HFFc6 (cell line): ENCODE results near the gene NFKBIL1. TPM values are rescaled to one million over a fixed set of nuclear protein-coding genes. Genes with fewer than 3 reads are reported as not detected.

Experiments
- DNase-seq: peaks from one replicate; pipeline ENCODE4 v3.0.0-alpha.2; 2018
- H3K27ac Mint-ChIP-seq: 2 replicates; pipeline ENCODE4 v1.8.0; 2020; ENCODE audit warnings: mild to moderate bottlenecking, mixed read lengths
- H3K27me3 Mint-ChIP-seq: 2 replicates; pipeline ENCODE4 v1.8.0; 2021; ENCODE audit warnings: mild to moderate bottlenecking, moderate library complexity, mixed read lengths; ENCODE audit not compliant: insufficient read depth
- H3K36me3 Mint-ChIP-seq: 2 replicates; pipeline ENCODE4 v1.8.0; 2021; ENCODE audit warnings: low read depth, mixed read lengths
- H3K4me1 Mint-ChIP-seq: 2 replicates; pipeline ENCODE4 v1.8.0; 2020; ENCODE audit warnings: low read depth, mixed read lengths
- H3K4me3 Mint-ChIP-seq: 2 replicates; pipeline ENCODE4 v1.8.0; 2020; ENCODE audit warnings: mild to moderate bottlenecking, moderate library complexity, mixed read lengths
- H3K9me3 Mint-ChIP-seq: 2 replicates; pipeline ENCODE4 v1.8.0; 2020; ENCODE audit warnings: mild to moderate bottlenecking, mixed read lengths
- total RNA-seq, 6 experiments: library from RNA; stranded (reverse); fragmentation: NEBNext Ultra II Directional; extraction: Animal tissue kit (Norgen Biotek cat#: 25700); gene quantifications; 2 replicates in 1 of 6; 3 replicates in 5 of 6; pipeline ENCODE4 v1.2.3, GENCODE V29; 2021
- TF ChIP-seq, protein P1 (sequence below): fragments of 200-600 bp; sonication (generic); IDR thresholded peaks from 2 replicates; pipeline ENCODE4 v1.5.0; 2021; ENCODE audit warnings: antibody characterized with exemption, mild to moderate bottlenecking

The NFKBIL1 gene
- total RNA-seq, 6 experiments from 2014 or later, result 11.8 to 15.9 (median 13.6) TPM

- Mint-ChIP-seq H3K9me3 (no peaks in the 10 kb centered on the region), H3K27ac (peak within 1 kb of the TSS; percentile 71), H3K4me3 (no peak within 1 kb of the TSS), H3K36me3 (peaks cover 35% of the 10 kb centered on the region), H3K27me3 (peaks cover 5% of the 10 kb centered on the region), H3K4me1 (peaks cover 42% of the 10 kb centered on the region)
- no peak for DNase-seq
- TF ChIP-seq, protein P1, sequence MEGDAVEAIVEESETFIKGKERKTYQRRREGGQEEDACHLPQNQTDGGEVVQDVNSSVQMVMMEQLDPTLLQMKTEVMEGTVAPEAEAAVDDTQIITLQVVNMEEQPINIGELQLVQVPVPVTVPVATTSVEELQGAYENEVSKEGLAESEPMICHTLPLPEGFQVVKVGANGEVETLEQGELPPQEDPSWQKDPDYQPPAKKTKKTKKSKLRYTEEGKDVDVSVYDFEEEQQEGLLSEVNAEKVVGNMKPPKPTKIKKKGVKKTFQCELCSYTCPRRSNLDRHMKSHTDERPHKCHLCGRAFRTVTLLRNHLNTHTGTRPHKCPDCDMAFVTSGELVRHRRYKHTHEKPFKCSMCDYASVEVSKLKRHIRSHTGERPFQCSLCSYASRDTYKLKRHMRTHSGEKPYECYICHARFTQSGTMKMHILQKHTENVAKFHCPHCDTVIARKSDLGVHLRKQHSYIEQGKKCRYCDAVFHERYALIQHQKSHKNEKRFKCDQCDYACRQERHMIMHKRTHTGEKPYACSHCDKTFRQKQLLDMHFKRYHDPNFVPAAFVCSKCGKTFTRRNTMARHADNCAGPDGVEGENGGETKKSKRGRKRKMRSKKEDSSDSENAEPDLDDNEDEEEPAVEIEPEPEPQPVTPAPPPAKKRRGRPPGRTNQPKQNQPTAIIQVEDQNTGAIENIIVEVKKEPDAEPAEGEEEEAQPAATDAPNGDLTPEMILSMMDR, result no peak
Measured at GRCh38 chr6:31528821-31529328, 18.5 kb upstream of the NFKBIL1 start, which contains the start of gene MCCD1. Gene MCCD1 (plus strand): TSS chr6:31528962. CDS start chr6:31529015, 53 bp downstream.

DNA sequence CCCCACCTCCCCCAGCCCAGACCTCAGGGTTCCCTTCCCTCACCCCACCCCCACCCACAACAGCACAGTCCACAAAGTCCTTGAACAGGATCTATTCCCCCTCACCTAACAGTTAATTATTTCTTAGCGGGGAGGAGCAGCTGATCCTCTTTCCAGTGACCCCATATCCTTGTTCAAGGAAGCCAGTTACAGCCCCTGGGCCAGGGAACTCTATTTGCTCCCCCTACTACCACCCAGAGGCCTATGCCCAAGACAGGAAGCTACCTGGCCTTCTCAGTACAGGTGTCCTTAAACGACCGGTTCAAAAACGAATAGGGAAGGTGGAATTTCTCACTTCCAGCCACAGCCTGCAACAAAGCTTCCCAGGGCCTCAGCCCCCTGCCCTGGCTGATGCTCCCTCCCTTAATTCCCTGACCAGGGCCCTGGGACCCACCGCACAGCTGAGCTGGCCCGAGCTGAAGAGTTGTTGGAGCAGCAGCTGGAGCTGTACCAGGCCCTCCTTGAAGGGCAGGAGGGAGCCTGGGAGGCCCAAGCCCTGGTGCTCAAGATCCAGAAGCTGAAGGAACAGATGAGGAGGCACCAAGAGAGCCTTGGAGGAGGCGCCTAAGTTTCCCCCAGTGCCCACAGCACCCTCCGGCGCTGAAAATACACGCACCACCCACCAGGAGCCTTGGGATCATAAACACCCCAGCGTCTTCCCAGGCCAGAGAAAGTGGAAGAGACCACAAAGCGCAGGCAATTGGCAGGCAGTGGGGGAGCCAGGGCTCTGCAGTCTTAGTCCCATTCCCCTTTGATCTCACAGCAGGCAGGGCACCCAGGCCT is 17.9 kb upstream of the NFKBIL1 start:
- Mint-ChIP-seq H3K27ac (peak overlapping the region; percentile 42), H3K4me1 (peaks cover 42% of the 10 kb centered on the region), H3K36me3 (peaks cover 35% of the 10 kb centered on the region), H3K4me3 (no peak overlapping the region), H3K27me3 (peaks cover 8% of the 10 kb centered on the region), H3K9me3 (no peaks in the 10 kb centered on the region)
- no peak for DNase-seq
- TF ChIP-seq, protein P1, result no peak

- DNase-seq, result no peak
- Mint-ChIP-seq H3K36me3 (peaks cover 45% of the 10 kb centered on the region), H3K4me3 (no peak overlapping the region), H3K4me1 (peaks cover 40% of the 10 kb centered on the region), H3K9me3 (no peaks in the 10 kb centered on the region), H3K27me3 (peaks cover 8% of the 10 kb centered on the region), H3K27ac (peak overlapping the region; percentile 51)
- TF ChIP-seq, protein P1, result no peak
Measured at GRCh38 chr6:31530659-31531058, 16.7 kb upstream of the NFKBIL1 start.

- Mint-ChIP-seq H3K27ac (no peak overlapping the region), H3K36me3 (peaks cover 50% of the 10 kb centered on the region), H3K4me3 (no peak overlapping the region), H3K27me3 (peaks cover 8% of the 10 kb centered on the region), H3K9me3 (no peaks in the 10 kb centered on the region), H3K4me1 (peaks cover 34% of the 10 kb centered on the region)
- TF ChIP-seq, protein P1, result no peak
- DNase-seq, result no peak
Measured at GRCh38 chr6:31531162-31531561, 16.2 kb upstream of the NFKBIL1 start.

- TF ChIP-seq, protein P1, result no peak
- Mint-ChIP-seq H3K27me3 (peaks cover 8% of the 10 kb centered on the region), H3K9me3 (no peaks in the 10 kb centered on the region), H3K36me3 (peaks cover 56% of the 10 kb centered on the region), H3K4me1 (peaks cover 27% of the 10 kb centered on the region), H3K27ac (peak overlapping the region; percentile 42; the same call in 1 of the 2 replicates), H3K4me3 (no peak overlapping the region; the same call in 1 of the 2 replicates)
- DNase-seq, result no peak
Measured at GRCh38 chr6:31531771-31532643, 15.4 kb upstream of the NFKBIL1 start.
